HL-60 (cell line): ENCODE results near the gene ATXN7L1.

Experiments
- DNase-seq, 2 experiments: peaks; one replicate each; pipeline ENCODE4 v3.0.0-alpha.2; 2010 to 2020; ENCODE audit warnings: low read depth in 1 of 2, low spot score in 1 of 2
- H3K27ac ChIP-seq: fragments of 250-450 bp; sonication (Bioruptor Pico); replicated peaks from 2 replicates; pipeline ENCODE4 v1.5.1; 2020; ENCODE audit warnings: mild to moderate bottlenecking, moderate library complexity
- H3K27me3 ChIP-seq: fragments of 250-450 bp; sonication (Bioruptor Pico); 2 replicates; pipeline ENCODE4 v1.5.1; 2021; ENCODE audit warnings: mild to moderate bottlenecking, moderate library complexity; ENCODE audit not compliant: insufficient read depth, poor library complexity, severe bottlenecking
- H3K4me3 ChIP-seq: replicated peaks from 2 replicates; pipeline ENCODE4 v1.5.1; 2011; ENCODE audit warnings: mild to moderate bottlenecking, control low read depth, low read length; ENCODE audit not compliant: insufficient read depth
- GABPA ChIP-seq: IDR thresholded peaks from 2 replicates; pipeline ENCODE4 v1.6.1; 2012; ENCODE audit warnings: low read depth
- POLR2AphosphoS5 ChIP-seq: IDR thresholded peaks from 2 replicates; pipeline ENCODE4 v1.6.1; 2012; ENCODE audit warnings: low read depth
- SPI1 ChIP-seq: IDR thresholded peaks from 2 replicates; pipeline ENCODE4 v1.6.1; 2012; ENCODE audit warnings: low read depth, mild to moderate bottlenecking, borderline replicate concordance
- TF ChIP-seq, protein P1 (sequence below): IDR thresholded peaks from one replicate; pipeline ENCODE4 v1.5.1; 2011; ENCODE audit warnings: low read length, control low read depth, inconsistent platforms; ENCODE audit not compliant: insufficient read depth
- TF ChIP-seq, protein P2 (sequence below): IDR thresholded peaks from 2 replicates; pipeline ENCODE4 v1.6.1; 2012; ENCODE audit warnings: low read depth; ENCODE audit not compliant: insufficient replicate concordance

Gene ATXN7L1

DNA sequence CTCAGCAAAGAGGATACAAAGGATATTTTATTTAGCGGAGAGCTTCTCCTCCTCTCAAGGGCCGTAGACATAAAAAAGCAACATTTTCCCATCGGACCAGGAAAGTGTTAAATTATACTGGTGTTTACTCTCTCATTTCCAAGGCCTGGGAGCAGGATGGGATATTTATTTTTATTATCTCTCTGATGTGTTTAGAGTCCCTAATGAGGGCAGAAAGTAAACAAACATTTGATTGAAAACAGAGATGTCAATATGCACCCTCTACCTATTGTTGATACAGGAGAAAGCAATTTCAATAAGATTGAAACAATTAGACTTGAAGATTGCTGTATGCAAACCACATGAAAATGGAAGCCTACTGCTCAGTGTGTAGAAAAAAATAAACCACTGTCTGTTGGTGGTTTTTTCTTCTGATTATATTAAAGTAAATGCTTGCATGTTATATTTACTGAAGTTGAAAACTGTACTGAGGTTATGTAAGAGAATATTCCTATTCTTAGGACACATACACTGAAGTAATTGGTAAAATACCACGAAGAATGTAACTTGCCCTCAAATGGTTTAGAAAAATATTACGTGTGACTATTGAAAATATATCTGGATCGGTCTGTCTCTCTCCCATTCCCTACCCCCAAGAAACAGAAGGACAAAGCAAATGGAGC, 59.3 kb downstream of the ATXN7L1 start:
- Histone ChIP-seq H3K27ac (no peak overlapping the region), H3K27me3 (no peaks in the 10 kb centered on the region), H3K4me3 (no peak overlapping the region)
- DNase-seq = no peak
- TF ChIP-seq GABPA (no peak), SPI1 (no peak), POLR2AphosphoS5 (no peak)
- TF ChIP-seq, protein P1, sequence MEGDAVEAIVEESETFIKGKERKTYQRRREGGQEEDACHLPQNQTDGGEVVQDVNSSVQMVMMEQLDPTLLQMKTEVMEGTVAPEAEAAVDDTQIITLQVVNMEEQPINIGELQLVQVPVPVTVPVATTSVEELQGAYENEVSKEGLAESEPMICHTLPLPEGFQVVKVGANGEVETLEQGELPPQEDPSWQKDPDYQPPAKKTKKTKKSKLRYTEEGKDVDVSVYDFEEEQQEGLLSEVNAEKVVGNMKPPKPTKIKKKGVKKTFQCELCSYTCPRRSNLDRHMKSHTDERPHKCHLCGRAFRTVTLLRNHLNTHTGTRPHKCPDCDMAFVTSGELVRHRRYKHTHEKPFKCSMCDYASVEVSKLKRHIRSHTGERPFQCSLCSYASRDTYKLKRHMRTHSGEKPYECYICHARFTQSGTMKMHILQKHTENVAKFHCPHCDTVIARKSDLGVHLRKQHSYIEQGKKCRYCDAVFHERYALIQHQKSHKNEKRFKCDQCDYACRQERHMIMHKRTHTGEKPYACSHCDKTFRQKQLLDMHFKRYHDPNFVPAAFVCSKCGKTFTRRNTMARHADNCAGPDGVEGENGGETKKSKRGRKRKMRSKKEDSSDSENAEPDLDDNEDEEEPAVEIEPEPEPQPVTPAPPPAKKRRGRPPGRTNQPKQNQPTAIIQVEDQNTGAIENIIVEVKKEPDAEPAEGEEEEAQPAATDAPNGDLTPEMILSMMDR = no peak
- TF ChIP-seq, protein P2, sequence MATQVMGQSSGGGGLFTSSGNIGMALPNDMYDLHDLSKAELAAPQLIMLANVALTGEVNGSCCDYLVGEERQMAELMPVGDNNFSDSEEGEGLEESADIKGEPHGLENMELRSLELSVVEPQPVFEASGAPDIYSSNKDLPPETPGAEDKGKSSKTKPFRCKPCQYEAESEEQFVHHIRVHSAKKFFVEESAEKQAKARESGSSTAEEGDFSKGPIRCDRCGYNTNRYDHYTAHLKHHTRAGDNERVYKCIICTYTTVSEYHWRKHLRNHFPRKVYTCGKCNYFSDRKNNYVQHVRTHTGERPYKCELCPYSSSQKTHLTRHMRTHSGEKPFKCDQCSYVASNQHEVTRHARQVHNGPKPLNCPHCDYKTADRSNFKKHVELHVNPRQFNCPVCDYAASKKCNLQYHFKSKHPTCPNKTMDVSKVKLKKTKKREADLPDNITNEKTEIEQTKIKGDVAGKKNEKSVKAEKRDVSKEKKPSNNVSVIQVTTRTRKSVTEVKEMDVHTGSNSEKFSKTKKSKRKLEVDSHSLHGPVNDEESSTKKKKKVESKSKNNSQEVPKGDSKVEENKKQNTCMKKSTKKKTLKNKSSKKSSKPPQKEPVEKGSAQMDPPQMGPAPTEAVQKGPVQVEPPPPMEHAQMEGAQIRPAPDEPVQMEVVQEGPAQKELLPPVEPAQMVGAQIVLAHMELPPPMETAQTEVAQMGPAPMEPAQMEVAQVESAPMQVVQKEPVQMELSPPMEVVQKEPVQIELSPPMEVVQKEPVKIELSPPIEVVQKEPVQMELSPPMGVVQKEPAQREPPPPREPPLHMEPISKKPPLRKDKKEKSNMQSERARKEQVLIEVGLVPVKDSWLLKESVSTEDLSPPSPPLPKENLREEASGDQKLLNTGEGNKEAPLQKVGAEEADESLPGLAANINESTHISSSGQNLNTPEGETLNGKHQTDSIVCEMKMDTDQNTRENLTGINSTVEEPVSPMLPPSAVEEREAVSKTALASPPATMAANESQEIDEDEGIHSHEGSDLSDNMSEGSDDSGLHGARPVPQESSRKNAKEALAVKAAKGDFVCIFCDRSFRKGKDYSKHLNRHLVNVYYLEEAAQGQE = no peak

DNA sequence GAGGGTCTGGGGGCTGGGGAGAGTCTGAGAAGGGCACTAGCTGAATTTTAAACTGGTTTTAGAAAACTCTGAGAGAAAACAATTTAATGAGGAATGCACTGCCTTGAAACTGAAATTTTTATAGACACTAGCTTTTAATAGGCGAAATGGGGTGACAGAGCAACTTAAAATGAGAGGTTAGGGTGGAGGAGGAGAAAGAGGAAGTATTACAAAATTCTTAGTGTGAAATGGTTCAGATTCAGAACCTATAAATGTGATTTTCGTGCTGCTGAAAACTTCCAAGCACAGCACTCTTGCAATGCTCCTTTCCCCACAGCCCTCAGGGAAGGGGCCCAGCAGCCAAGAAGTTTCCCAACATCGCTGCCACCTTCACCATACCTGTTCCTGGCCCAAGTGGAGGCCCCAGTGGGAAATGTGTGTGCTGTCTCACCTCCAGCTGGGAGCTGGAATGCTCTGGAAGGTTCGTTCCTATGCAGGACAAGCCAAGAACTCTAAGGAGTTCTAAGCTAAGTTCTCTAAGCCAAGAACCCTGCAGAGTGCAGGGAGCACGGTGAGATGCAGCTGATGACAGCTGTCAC, 60.0 kb downstream of the ATXN7L1 start:
- Histone ChIP-seq H3K27ac (no peak overlapping the region), H3K4me3 (no peak overlapping the region), H3K27me3 (no peaks in the 10 kb centered on the region)
- DNase-seq = no peak
- TF ChIP-seq SPI1 (no peak), POLR2AphosphoS5 (no peak), GABPA (no peak)
- TF ChIP-seq, protein P2 = no peak
- TF ChIP-seq, protein P1 = no peak

DNA sequence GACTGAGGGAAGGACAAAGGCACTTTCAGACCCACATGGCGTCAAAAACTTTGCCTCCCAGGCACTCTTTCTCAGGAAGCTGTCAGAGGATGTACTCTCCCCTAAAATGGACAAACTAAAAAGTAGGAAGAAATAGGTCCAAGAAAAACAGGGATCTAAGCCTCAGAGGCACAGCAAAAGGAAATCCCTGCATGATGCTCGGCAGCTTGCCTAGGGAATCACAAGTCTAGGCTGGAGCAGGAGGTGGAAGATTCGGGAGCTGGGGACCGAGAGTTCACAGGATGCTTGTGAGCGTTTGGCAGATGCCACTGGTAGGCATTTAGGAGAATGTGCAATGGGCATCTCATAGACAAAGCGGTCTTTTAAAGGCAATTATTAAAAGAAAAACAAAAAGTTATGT, 60.8 kb downstream of the ATXN7L1 start:
- Histone ChIP-seq H3K4me3 (no peak overlapping the region), H3K27ac (no peak overlapping the region), H3K27me3 (no peaks in the 10 kb centered on the region)
- DNase-seq = no peak
- TF ChIP-seq POLR2AphosphoS5 = no peak
- TF ChIP-seq, protein P2 = no peak
- TF ChIP-seq, protein P1 = no peak
- TF ChIP-seq GABPA = no peak
- TF ChIP-seq SPI1 = no peak
